ENCODE data around the gene PGC. TPM values are rescaled to one million over a fixed set of nuclear protein-coding genes. Genes with fewer than 3 reads are reported as not detected.
"Not testable (repeated sequence)": the region's sequence is repeated elsewhere in the genome, so short reads cannot be mapped to it uniquely, and the experiment has no call there.

PGC gene
- total RNA-seq, 3 donors from 2014 or later: not detected

DNA sequence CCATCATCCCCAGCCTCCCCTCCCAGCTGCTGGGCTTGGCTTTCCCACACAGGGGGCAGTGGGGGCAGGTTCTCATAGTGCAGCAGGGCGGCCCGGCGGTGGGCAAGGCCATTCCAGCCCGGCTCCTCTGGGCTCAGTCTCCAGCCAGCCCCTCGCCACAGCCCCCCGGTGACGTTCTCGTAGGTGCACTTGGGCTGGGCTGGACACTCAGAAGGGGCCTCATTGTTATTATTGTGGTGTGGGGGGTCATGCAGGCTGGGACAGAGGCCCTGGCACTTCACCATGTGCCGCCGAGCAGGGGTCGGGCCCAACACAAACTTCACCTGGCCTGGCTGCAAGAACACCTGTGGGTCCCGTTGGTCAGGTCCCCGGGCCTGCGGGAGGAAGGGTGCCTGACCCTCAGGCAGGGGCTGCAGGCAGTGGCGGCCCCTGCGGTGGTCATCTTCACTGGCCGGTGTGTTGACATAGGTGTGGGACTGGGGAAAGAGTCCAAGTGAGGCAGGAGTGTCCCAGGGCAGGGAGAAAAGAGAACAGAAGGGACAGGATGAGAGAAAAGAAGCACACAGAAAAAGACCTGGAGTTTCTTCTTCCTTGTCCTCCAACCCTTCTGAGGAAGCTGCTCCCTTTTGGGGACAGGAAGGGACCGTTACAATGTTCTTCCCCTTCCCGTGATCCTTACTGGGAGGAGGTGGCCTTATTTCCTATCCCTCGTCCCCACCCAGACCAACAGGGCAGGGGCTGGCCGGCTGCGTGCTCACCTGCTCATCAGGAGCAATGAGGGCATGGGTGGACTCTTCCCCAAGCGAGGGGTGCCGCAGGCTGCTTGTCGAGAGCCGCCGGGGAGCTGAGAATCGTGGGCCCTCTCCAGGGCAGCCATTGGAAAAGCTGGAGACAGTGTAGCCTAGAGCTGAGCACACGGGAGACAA is 24.1 kb upstream of the PGC start:
- no peaks in the 10 kb centered on the region for H3K4me1 ChIP-seq (ENCODE audit: low read depth)
- intact Hi-C loops (cut with DNase I, micrococcal nuclease): no loop called here
- no peaks in the 10 kb centered on the region for H3K9me3 ChIP-seq
- no peak for DNase-seq
- H3K4me3 ChIP-seq: no peak overlapping the region
- TF ChIP-seq, protein P1, sequence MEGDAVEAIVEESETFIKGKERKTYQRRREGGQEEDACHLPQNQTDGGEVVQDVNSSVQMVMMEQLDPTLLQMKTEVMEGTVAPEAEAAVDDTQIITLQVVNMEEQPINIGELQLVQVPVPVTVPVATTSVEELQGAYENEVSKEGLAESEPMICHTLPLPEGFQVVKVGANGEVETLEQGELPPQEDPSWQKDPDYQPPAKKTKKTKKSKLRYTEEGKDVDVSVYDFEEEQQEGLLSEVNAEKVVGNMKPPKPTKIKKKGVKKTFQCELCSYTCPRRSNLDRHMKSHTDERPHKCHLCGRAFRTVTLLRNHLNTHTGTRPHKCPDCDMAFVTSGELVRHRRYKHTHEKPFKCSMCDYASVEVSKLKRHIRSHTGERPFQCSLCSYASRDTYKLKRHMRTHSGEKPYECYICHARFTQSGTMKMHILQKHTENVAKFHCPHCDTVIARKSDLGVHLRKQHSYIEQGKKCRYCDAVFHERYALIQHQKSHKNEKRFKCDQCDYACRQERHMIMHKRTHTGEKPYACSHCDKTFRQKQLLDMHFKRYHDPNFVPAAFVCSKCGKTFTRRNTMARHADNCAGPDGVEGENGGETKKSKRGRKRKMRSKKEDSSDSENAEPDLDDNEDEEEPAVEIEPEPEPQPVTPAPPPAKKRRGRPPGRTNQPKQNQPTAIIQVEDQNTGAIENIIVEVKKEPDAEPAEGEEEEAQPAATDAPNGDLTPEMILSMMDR (IDR thresholded peaks at IDR 0.05): no peak
- H3K36me3 ChIP-seq (ENCODE audit: low read depth): peaks cover 6% of the 10 kb centered on the region
- no peak for ATAC-seq

DNA sequence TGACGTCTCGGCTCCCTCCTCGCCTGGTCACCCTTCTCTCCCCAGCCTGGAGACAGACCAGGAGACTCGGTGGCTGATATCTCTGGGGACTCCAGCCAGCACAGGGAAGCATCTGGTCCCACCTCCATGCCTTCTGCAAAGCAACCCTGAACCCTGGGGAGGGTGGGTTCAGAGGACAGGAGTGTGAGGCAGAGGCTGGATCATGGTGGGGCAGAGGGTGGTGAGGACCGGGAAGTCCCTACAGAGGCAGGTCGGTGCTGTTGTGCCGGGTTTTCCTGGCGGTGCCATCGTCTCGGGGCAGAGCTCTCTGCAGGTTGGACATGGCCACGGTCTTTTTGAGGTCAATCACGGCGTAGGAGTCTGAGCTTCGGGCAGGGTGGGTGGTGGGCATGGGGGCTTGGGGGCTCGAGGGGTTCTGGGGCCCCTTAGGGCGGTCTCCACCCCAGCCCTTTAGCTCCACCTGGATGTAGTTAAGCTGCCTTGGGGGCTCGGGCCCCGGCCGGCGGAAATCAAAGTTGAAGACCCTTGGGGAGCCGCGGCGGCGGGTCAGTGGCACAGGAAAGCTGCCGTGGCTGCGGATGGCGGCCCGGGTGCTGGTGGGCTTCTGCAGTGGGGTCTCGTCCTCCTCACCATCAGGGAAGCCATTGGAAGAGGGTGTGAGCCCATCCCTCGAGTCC is 23.3 kb upstream of the PGC start:
- Histone ChIP-seq H3K4me1 (ENCODE audit: low read depth) (no peaks in the 10 kb centered on the region), H3K36me3 (ENCODE audit: low read depth) (peaks cover 6% of the 10 kb centered on the region), H3K4me3 (no peak overlapping the region), H3K9me3 (no peaks in the 10 kb centered on the region)
- no peak for ATAC-seq
- DNase-seq: no peak
- TF ChIP-seq, protein P1 (IDR thresholded peaks at IDR 0.05): no peak
- intact Hi-C loops (cut with DNase I, micrococcal nuclease): no loop called here

DNA sequence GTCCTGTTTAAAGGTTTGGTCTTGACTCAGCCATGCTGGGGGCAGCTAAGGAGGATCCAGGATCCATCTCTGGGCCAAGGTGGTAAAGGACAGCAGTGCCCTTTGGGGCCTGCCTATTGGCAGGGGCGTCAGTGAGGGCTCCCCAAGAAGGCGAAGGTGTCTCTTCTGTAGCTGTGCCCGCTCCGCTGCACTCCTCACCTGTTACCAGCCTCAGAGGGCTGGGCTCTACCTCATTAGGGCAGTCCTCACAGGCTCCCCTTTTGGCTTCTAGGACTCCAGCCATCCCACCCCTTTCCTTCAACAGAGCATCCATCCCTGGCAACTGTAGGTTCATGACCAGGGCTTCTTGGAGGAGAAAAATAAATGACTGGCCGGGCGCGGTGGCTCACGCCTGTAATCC is 22.2 kb upstream of the PGC start:
- peaks cover 6% of the 10 kb centered on the region for H3K36me3 ChIP-seq (ENCODE audit: low read depth)
- DNase-seq (no peak), ATAC-seq (no peak)
- no peaks in the 10 kb centered on the region for H3K4me1 ChIP-seq (ENCODE audit: low read depth)
- H3K4me3 ChIP-seq: no peak overlapping the region
- intact Hi-C loops (cut with DNase I, micrococcal nuclease): no loop called here
- no peaks in the 10 kb centered on the region for H3K9me3 ChIP-seq
- TF ChIP-seq, protein P1 (IDR thresholded peaks at IDR 0.05): no peak

DNA sequence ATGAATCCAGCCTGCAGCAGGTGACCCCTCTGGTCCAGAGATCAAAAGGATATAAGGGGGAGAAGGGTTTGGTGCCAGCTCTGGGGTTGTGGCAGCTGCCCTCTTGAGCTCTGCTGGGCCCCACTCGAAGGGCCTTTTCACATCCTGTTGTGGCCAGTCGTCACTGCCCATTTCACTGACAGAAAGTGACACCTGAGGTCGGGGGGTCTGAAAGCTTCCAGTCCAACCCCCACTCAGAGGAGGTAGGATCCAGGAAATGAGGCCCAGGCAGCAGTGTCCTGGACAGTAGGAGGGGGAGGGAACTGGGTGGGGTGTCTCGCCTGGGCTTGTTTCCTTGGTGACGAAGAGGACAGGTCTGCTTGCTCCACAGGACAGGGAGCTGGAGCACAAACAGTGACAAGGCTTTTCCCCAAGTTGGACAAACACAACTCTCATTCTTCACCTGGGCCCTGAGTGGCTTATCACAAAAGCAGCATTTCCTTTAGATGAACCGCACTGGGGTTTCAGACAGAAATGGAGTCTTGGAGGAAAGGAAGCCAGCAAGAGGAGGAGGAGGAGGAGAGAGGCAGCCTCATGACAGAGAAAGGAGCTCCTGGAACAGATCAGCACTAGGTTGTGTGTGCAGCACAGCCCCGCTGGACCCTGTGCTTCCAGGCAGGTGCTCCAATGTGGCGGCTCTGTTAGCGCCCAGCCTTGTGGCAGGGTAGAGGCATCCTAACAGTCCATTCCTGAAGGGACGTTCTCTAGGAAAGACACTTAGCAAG is 21.5 kb upstream of the PGC start:
- ATAC-seq: peak; percentile 86
- Histone ChIP-seq H3K4me1 (ENCODE audit: low read depth) (no peaks in the 10 kb centered on the region), H3K4me3 (no peak overlapping the region), H3K36me3 (ENCODE audit: low read depth) (peaks cover 6% of the 10 kb centered on the region), H3K9me3 (no peaks in the 10 kb centered on the region)
- intact Hi-C loops (cut with DNase I, micrococcal nuclease): no loop called here
- DNase-seq: peak in 1 of 3 donors; percentile 58
- TF ChIP-seq, protein P1 (IDR thresholded peaks at IDR 0.05): no peak

DNA sequence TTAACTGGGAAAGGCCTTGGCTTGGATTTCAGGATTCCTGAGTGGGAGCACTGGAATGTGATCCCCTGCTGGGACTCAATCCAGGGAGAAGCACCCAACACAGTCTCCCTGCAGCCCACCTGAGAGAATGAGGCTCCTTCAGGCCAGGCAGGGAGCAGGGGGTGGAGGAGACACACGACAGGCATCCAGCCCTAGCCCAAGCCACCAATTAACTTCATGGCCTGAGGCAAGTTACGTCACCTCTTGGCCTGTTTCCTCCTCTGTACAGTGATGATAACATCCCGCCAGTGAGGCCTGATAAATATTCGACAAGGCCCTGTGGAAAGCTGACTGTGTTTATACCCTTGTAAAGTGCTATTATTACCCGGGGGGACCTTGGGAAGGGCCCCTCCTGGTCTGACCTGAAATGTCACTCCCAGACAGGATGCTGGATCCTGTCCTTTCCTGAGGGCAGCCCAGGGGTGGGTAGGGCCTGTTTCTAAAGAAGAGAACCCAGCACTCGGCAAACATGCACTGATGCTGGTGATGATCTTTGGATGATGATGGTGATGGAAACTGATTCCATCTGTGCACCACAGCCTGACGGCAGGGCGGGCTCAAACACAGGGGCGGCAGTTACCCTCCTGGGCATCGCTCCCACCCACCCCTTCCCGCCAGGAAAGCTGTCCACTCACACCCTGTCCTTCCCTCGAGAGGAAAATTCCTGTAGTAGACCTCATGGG is 20.1 kb upstream of the PGC start:
- TF ChIP-seq, protein P1 (IDR thresholded peaks at IDR 0.05): no peak
- Histone ChIP-seq H3K9me3 (no peaks in the 10 kb centered on the region), H3K36me3 (ENCODE audit: low read depth) (peaks cover 6% of the 10 kb centered on the region), H3K4me3 (no peak overlapping the region), H3K4me1 (ENCODE audit: low read depth) (no peaks in the 10 kb centered on the region)
- ATAC-seq (peak; percentile 78), DNase-seq (peak in 1 of 3 donors; percentile 67)
- intact Hi-C loops (cut with DNase I, micrococcal nuclease): no loop called here

DNA sequence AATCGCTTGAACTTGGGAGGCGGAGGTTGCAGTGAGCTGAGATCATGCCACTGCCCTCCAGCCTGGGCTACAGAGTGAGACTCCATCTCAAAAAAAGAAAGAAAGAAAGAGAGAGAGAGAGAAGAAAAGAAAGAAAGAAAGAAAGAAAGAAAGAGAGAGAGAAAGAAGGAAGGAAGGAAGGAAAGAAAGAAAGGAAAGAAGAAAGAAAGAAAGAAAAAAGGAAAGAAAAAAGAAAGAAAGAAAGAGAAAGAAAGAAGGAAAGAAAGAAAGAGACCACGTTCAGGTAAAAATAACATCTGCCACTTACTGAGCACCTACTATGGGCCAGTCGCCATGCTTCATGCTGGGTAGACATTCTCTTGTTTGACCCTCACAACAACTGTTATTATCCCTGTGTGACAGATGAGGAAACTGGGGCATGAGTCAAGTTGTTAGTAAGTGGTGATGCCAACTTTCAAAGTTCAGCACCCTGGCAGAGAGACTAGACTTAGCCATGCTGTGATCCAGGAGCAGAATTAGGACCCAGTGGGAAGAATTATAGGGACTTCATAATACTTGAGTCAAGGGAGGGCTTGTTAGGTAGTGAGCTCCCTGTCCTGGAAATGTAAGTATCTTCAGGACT is 19.0 kb upstream of the PGC start:
- H3K4me1 ChIP-seq (ENCODE audit: low read depth); H3K4me3 ChIP-seq; H3K9me3 ChIP-seq; DNase-seq; ATAC-seq; H3K36me3 ChIP-seq (ENCODE audit: low read depth); intact Hi-C loops (cut with DNase I, micrococcal nuclease): not testable (repeated sequence)
